GM18511 (cell line): Measurements from ENCODE around the gene C2orf81.

Experiments used
- ATAC-seq: cut with Tn5 transposase; IDR thresholded peaks from one replicate; pipeline ENCODE4 v1.9.1; 2021; ENCODE audit warnings: mild to moderate bottlenecking, moderate library complexity; ENCODE audit not compliant: unreplicated experiment

Gene C2orf81

GRCh38 chr2:74364533-74365505 is 56.6 kb downstream of the C2orf81 start:
- no peak for ATAC-seq
